RCC 7860 (cell line): ENCODE results near the gene CD2BP2.
"Not testable (repeated sequence)": the region's sequence is repeated elsewhere in the genome, so short reads cannot be mapped to it uniquely, and the experiment has no call there.

Experiments used
- DNase-seq: peaks from one replicate; pipeline ENCODE4 v3.0.0-alpha.2; 2015; ENCODE audit warnings: low spot score
- FAIRE-seq: peaks from 2 replicates; lab custom pipeline; 2012; peaks lifted over from hg19 to GRCh38; lab: Jason Lieb, UNC

Gene CD2BP2

DNA sequence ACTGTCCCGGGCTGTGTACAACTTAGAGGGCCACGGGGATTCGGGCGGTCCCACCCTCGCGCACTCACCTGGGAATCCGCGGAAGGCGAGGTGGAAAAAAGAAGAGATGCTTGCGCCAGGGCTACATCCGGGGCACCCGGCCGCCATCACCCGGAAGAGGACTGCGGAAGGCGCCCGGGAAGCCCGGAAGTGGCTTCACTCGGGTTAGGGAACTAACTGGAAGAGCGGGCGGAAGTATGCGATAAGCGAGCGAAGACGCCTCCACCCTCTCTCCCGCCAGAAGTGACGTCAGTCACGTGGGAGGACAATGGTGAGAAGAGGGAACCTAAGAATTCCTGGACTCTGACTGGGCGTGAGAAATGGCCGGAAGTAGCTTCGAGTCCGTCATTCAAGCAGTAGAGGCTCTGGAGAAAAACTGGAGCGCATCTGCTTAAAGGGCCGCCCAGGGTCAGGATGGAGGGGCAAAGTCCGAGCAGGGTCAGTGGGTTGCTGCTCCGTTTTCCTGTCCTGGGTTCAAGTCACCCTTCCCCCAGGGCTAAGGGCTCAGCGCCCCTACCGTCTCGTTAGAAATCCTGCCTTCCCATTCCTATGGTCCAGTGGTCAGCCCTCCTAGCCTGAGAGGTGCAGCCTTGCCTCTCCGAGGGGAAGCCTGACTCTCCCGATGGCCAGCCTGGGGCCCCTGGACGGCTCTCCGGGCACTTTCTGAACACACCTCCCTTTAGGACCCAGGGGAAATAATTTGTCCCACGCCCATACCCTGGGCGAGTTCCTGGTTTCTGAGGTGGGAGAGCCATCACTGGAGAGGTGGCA, at the start of gene CD2BP2:
Gene CD2BP2, minus strand, starts transcription at position 165 of the 810 bp plus-strand sequence. CDS start 627 bp downstream, outside the sequence.
- peak; percentile 98 for DNase-seq
- peak; percentile 93 for FAIRE-seq

DNA sequence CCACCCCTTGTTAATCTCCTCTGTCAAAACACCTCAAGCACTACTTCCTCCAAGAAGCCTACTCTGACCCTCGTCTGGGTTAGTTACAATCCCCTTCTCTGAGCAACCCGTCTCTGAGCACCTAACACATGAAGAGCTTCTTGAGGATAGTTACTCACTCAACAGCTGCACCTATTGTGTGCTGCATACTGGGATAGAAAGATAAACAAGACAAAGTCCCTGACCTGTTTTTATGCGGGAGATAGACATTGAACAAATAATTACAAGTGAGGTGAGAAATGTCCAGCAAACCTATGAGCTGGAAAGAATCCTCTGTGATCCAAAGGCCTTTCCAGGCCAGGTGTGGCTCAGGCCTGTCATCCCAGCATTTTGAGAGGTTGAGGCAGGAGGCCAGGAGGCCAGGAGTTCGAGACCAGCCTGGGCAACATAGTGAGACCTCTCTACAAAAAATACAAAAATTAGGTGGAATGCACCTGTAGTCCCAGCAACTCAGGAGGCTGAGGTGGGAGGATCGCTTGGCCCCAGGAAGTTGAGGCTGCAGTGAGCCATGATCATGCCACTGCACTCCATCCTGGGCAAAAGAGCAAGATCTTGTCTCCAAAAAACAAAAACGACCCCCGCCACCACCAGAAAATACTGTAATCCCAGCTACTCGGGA, 46.8 kb upstream of the CD2BP2 start:
- no peak for FAIRE-seq
- no peak for DNase-seq

DNA sequence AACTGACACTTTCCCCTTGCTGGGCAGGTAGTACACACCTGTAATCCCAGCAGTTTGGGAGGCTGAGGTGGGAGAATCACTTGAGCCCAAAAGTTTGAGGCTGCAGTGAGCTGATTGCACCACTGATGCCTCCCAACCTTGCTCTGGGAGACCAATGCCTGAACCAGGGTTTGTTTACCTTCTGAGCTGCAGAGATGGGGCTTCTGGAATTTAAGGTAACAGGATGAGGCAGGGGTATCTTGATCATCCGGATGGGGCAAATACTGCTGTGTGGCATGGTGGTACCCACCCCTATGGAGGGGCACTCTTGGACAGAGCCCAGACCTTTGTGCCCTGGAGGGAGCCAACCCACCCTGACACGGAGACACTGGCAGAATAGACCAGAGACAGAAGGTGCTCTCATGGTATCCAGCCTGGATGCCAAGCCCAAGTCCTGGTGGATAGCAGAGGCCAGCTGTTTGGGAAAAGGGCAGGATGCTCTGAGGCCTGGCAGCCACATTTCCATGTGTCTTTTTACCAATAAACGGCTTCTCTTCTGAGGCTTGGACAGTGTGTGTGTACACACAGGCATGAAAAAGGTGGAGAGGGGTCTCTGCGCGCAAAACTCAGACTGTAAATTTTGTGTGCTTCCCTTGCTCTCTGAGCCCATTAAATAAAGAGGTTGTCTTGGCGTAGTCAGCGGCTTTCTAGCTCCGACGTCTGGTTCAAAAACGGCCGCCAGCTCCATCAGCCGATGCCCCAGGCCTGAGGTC, 44.5 kb upstream of the CD2BP2 start:
- DNase-seq, result no peak
- FAIRE-seq, result no peak

DNA sequence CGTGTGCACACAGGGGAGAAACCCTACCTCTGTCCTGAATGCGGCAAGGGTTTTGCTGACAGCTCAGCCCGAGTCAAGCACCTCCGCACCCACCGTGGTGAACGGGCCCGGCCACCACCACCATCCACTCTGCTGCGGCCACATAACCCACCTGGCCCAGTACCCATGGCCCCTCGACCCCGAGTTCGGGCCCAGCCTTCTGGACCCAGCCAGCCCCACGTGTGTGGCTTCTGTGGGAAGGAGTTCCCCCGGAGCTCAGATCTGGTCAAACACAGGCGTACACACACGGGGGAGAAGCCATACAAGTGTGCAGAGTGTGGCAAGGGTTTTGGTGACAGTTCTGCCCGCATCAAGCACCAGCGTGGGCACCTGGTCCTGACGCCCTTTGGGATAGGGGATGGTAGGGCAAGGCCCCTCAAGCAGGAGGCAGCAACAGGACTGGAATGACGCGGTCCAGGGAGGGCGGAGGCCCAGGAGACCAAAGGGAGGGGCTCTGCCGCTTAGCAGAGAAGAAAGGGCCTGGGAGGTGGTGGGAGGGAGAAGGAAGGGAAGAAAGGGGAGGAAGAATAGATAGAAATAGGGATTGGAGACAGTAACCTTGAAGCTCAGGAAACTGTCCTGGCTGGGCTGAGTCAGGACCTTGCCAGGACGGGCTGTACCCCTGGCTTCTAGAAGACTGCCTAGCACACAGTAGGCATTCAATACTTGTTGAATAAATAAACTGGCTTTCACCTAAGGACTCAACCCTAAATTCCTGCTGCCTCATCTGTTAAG, 43.7 kb upstream of the CD2BP2 start:
- no peak for DNase-seq
- FAIRE-seq, result no peak

DNA sequence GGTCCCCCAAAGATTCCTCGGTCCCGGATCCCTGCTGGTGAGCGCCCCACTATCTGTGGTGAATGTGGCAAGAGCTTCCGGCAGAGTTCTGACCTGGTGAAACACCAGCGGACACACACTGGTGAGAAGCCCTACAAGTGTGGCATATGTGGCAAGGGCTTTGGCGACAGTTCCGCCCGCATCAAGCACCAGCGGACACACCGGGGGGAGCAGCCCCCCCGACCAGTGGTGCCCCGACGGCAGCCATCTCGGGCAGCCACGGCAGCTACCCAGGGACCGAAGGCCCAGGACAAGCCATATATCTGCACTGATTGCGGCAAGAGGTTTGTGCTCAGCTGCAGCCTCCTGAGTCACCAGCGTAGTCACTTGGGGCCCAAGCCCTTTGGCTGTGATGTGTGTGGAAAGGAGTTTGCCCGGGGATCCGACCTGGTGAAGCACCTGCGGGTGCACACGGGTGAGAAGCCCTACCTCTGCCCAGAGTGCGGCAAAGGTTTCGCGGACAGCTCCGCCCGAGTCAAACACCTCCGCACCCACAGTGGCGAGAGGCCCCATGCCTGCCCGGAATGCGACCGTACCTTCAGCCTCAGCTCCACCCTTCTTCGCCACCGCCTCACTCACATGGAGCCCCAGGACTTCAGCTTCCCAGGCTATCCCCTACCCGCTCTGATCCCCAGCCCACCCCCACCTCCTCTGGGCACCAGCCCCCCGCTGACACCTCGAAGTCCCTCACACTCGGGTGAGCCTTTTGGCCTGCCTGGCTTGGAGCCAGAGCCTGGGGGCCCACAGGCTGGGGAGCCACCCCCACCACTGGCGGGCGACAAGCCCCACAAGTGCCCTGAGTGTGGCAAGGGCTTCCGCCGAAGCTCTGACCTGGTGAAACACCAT, 42.9 kb upstream of the CD2BP2 start:
- no peak for DNase-seq
- no peak for FAIRE-seq

DNA sequence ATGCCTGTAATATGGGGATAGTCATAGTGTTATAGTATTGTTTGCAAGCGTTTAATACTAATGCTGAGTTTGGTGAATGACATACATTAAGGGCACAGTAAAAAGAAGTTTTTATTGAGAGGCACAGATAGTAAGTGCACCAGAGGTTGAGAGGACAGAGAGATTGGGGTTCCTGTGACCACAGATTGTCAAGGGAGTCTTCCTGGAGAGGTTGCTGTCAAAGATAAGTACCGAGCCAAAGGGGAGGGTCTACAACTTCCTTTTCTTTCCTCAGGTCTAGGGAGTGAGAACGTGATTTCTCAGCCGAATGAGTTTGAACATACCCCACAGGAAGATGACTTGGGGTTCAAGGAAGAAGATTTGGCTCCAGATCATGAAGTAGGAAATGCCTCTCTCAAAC, 41.9 kb upstream of the CD2BP2 start:
- FAIRE-seq (no peak), DNase-seq (no peak)

DNA sequence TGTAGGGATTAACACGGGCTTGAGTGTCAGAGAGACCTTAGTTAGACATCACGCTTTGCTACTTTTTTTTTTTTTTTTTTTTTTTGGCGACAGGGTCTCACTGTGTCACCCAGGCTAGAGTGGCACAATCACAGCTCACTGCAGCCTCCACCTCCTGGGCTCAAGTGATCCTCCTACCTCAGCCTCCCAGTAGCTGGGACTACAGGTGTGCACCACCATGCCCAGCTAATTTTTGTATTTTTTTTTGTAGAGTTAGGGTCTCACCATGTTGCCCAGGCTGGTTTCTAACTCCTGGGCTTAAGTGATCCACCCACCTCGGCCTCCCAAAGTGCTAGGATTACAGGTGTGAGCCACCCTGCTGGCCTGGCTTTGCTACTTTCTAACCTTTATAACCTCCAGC, 41.5 kb upstream of the CD2BP2 start:
- FAIRE-seq, result not testable (repeated sequence)

DNA sequence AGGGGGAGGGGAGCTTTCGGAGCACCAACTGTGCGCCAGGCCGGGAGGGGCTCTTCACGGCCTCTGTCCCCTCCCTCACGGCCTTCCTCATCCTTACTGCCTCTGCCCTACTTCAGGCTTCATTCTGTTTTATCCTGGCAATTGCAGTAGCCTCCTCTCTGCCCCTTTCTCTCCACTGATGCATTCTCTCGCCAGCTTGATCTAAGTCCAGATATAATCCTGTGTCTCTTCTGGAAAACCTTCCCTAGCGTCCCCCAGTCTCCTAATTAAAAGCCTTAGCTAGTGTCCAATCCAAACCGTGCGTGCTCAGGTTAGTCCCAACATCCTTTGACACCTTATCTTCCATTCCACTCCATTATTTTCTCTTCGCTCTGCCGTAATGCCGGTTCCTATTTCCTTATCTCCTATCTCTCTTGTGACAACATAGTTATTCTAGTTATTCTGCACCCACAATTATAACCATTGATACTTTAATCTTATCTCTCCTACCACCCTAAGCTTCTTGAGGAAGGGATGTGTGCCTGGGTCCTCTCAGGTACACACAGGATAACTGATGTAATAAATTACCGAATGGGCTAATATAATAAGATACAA, 41.0 kb upstream of the CD2BP2 start:
- no peak for FAIRE-seq
- no peak for DNase-seq

More for the DNA sequence above, 41.5 kb upstream of the CD2BP2 start:
- DNase-seq, result not testable (repeated sequence)

DNA sequence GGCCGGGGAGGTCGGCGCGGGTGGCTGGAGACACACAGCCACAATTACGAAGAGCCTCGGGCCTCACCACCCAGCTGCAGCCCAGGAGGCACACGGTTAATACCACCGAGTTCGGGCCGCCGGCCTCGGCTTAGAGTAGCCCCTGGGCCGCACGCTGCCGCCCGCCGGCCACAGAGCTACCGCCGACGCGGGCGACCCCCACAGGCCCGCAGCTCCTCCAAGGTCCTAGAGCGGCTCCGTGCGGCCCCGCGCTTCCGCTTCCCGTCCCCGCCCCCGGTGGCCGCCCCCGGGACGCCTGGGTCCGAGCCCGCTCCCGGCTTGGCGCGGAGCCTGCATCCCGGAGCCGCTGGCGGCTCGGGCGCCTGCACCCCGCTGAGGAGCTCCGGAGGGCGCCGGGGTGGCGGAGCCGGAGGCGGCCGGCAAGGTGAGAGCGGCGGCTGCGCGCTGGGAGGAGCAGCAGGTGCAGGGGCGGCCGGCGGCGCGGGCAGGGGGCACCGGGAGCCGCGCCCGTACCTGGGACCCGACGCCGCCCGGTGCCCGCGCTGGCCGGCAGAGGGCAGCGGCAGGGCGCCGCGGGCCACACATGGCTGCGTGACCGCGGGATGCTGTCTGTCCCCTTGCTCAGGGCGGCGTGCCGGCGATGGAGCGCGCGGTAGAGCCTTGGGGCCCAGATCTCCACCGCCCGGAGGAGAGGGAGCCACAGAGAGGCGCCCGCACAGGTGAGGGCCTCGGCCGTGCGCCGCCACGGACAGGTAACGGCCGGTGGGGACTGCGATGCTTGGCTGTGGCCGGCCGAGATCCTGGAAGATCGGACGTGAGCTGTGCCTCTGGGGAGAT, 40.3 kb upstream of the CD2BP2 start, which contains the start of gene ZNF48:
Gene ZNF48, plus strand, starts transcription at position 266 of the 837 bp plus-strand sequence. Its CDS starts 375 bp downstream, at position 641.
- no peak for FAIRE-seq

DNA sequence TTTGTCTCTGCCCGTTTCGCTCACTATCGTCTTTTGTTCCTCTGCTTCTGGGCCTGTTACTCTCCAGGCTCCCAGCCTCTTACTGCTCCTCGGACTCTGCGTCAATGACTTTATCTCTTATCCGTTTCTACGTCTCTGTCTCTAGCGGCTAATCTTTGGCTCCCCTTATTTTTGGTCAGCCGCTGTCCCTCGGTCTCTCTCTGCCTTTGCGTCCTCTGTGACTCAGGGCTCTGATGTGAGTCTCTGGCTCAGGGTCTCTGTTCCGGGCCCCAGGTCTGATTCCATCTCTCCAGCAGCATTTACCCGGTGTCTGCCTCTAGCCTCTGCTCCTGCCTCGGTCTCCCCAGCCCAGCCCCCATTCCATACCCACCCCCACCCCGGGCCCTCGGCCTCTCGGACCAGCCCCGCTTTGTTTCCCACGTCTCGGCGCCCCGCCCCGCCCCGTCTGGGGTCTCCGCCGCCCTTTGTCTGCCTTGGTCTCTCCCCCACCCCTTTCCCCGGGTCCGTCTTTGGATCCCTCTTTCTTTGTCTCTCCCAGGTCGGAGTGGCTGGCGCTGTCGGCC, 39.6 kb upstream of the CD2BP2 start:
- FAIRE-seq (no peak), DNase-seq (no peak)

More for the DNA sequence above, 40.3 kb upstream of the CD2BP2 start, which contains the start of gene ZNF48:
- DNase-seq, result peak; percentile 36

DNA sequence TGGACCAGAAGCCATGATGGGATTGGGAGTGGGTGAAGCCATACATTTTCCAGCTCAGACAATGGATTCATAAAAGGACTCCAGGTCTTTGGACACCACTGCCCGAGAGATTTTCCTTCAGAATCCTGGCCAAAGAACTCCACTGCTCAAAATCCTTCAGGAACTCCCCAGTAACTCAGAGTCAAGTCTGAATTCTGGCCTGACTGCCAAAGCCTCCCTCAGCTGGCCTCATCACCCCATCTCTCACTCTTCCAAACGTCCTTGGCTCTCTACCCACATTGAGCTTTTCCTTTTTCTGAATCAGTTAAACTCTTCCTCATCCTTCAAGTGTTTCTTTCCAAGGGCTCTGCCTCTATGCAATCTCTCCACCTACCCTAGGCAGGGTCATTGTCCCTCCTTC, 28.4 kb upstream of the CD2BP2 start:
- DNase-seq (no peak), FAIRE-seq (no peak)

DNA sequence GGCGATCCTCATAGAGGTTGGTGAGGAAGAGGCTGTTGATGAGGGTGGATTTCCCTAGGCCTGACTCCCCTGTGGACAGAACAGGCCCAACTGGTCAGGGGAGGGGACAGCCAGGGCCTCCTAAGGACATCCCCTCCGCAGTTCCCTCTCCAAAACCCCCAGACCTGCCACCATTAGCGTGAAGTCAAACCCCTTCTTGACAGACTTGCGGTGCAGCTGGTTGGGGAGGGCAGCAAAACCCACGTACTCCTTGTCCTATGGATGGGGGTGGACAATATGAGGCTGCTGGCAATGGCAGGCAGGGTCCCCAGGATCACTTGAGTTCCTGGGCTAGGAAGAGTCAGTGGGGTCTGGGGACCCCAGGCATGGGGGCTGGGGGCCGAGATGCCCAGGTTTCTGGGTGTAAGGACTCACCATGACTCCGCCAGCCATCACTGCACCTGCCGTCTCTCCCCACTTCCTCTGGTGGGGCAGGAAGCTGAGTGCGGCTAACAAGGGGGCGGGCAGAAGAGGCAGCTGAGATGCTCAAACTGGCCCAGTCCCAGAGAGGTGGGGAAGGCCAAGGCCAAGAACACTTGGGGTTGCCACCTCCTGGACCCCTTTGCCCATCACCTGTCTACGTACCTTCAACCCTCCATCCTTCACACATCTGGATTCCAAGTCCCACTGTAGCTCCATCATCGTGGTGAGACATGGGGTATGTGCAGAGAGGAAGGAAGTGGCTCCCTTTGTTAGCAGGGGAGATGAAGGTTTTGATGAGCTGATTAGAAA, 27.2 kb upstream of the CD2BP2 start, which contains the start of gene SEPTIN1:
Gene SEPTIN1, minus strand, starts transcription at position 451 of the 771 bp plus-strand sequence. Its CDS starts 19 bp downstream, at position 432.
- FAIRE-seq (no peak), DNase-seq (no peak)

DNA sequence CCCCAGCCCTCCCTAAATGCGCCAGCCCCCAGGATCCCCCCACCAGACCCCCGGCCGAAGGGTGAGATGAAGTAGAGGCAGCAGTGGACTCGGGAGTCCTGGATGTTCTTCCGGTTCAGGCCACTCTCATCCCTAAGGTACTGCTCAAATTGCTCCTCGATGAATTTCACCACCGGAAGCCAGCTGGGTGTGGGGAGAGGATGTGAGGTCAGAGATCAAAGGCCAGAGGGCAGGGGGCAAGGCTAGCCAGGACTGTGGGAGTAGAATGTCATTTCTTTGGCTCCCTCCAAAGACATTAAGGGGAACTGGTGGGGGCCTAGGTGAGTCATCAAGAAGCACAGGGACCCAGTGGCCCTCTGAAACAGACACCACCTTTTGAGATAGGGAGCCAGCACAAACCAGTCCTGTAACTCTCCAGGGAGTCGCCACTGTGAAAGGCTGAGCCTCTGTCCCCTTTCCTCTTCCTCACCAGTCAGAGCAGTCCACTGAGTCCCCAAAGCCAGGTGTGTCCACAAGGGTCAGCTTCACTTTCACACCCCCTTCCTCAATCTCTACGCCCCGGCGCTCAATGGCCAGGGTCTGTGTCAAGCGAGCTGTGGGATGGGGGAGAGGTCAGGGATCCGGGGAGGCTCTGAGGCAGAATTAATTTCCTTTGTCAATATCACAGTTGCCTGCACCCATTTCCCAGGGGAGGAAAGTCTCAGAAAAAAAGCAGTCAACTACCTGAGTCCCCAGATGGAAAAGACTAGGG, 26.4 kb upstream of the CD2BP2 start:
- DNase-seq, result no peak
- no peak for FAIRE-seq

DNA sequence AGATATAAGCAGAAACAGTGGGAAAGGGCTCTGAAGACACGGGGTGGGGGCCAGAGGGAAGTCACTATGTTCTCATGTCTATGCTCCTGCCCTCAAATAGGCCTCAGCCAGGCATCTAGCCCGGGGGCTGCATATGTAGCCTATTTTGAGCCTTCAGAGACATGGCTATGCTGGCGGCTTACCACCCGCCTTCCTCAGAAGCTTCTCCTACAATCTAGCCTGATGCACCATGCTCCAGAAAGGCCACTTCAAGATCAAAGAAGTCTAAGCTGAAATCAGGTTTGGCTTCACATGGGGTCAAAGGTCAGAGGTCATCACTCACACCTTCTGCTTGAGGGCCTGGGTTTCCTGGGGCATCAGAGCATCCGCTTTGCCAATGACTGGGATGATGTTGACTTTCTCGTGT, 25.7 kb upstream of the CD2BP2 start:
- no peak for DNase-seq
- no peak for FAIRE-seq

DNA sequence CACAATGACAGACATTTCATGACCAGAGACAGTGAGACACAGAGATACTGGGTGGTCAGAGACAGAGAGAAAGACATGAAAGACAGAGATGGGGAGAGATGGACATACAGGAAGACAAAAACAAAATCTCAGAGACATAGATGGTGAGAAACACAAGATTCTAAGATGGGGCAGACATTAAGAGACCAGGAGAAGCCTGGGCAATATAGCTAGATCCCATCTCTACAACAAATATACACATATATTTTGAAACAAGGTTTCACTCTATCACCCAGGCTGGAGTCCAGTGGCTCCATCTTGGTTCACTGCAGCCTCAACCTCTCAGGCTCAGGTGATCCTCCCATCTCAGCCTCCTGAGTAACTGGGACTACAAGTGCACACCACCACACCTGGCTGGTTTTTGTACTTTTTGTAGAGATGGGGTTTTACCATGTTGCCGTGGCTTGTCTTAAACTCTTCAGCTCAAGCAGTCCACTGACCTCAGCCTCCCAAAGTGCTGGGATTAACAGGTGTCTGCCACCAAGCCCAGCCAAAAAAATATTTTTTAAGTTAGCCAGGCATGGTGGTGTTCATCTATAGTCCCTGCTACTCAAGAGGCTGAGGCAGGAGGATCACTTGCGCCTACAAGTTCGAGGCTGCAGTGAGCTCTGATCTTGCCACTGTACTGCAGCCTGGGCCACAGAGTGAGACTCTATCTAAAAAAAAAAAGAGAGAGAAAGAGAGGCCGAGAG, 25.1 kb upstream of the CD2BP2 start:
- no peak for FAIRE-seq
- DNase-seq, result no peak
